ENCODE data around the gene ZNF444.

The ZNF444 gene

GRCh38 chr19:56139847-56140582, 1.1 kb upstream of the ZNF444 start:
- H3K4me1 Mint-ChIP-seq: peaks cover 41% of the 10 kb centered on the region
- no peaks in the 10 kb centered on the region for H3K9me3 Mint-ChIP-seq
- H3K27ac Mint-ChIP-seq: peak overlapping the region; percentile 86 to 93 (median 89)
- H3K27me3 Mint-ChIP-seq (ENCODE audit: low read depth): peaks cover 4% of the 10 kb centered on the region
- TF ChIP-seq CTCF (IDR thresholded peaks at IDR 0.05; ENCODE audit: unreplicated experiment in 3 of 3): no peak
- peak overlapping the region; percentile 84 to 88 (median 87) for H3K4me3 Mint-ChIP-seq
- no peaks in the 10 kb centered on the region for H3K36me3 Mint-ChIP-seq (ENCODE audit: low read depth)

- no peaks in the 10 kb centered on the region for H3K36me3 Mint-ChIP-seq (ENCODE audit: low read depth)
- H3K27ac Mint-ChIP-seq: peak overlapping the region; percentile 81 to 93 (median 89)
- H3K4me1 Mint-ChIP-seq: peaks cover 35% of the 10 kb centered on the region
- no peaks in the 10 kb centered on the region for H3K9me3 Mint-ChIP-seq
- TF ChIP-seq CTCF (IDR thresholded peaks at IDR 0.05; ENCODE audit: unreplicated experiment in 3 of 3): no peak
- H3K27me3 Mint-ChIP-seq (ENCODE audit: low read depth): peaks cover 4% of the 10 kb centered on the region
- peak overlapping the region; percentile 87 to 88 (median 87) for H3K4me3 Mint-ChIP-seq
These were observed 418 bp downstream of the ZNF444 start for GRCh38 chr19:56141417-56141993.

GRCh38 chr19:56142087-56142787, 1.1 kb downstream of the ZNF444 start:
- peak overlapping the region; percentile 81 to 93 (median 89) for H3K27ac Mint-ChIP-seq
- no peaks in the 10 kb centered on the region for H3K36me3 Mint-ChIP-seq (ENCODE audit: low read depth)
- no peak for TF ChIP-seq CTCF (IDR thresholded peaks at IDR 0.05; ENCODE audit: unreplicated experiment in 3 of 3)
- peaks cover 35% of the 10 kb centered on the region for H3K4me1 Mint-ChIP-seq
- H3K9me3 Mint-ChIP-seq: no peaks in the 10 kb centered on the region
- peak overlapping the region; percentile 87 to 88 (median 87) for H3K4me3 Mint-ChIP-seq
- peaks cover under 1% of the 10 kb centered on the region for H3K27me3 Mint-ChIP-seq (ENCODE audit: low read depth)

- peak overlapping the region; percentile 22 to 93 (median 64) for H3K27ac Mint-ChIP-seq
- peaks cover 35% of the 10 kb centered on the region for H3K4me1 Mint-ChIP-seq
- TF ChIP-seq CTCF (IDR thresholded peaks at IDR 0.05; ENCODE audit: unreplicated experiment in 3 of 3): no peak
- H3K9me3 Mint-ChIP-seq: no peaks in the 10 kb centered on the region
- H3K4me3 Mint-ChIP-seq: peak overlapping the region; percentile 72 to 88 (median 87)
- H3K36me3 Mint-ChIP-seq (ENCODE audit: low read depth): peaks cover 2% of the 10 kb centered on the region
- H3K27me3 Mint-ChIP-seq (ENCODE audit: low read depth): no peaks in the 10 kb centered on the region
These were observed 1.9 kb downstream of the ZNF444 start for GRCh38 chr19:56142897-56143434.

- peak overlapping the region; percentile 6 to 61 (median 55) for H3K27ac Mint-ChIP-seq
- H3K27me3 Mint-ChIP-seq (ENCODE audit: low read depth): no peaks in the 10 kb centered on the region
- no peaks in the 10 kb centered on the region for H3K9me3 Mint-ChIP-seq
- peak overlapping the region in 2 of 3 experiments; percentile 22 to 43 for H3K4me3 Mint-ChIP-seq
- peaks cover 11% of the 10 kb centered on the region for H3K36me3 Mint-ChIP-seq (ENCODE audit: low read depth)
- peaks cover 35% of the 10 kb centered on the region for H3K4me1 Mint-ChIP-seq
- no peak for TF ChIP-seq CTCF (IDR thresholded peaks at IDR 0.05; ENCODE audit: unreplicated experiment in 3 of 3)
These were observed 3.3 kb downstream of the ZNF444 start for GRCh38 chr19:56144376-56144775.

Data from nephron (organoid).